ENCODE results near the gene VCPKMT.

GRCh38 chr14:50089208-50089607 is 27.2 kb downstream of the VCPKMT start:
- no peak for TF ChIP-seq CTCF (IDR thresholded peaks at IDR 0.05; ENCODE audit: low read depth, low read length, missing input control)
- no peak for TF ChIP-seq FOXA1 (IDR thresholded peaks at IDR 0.05)
- no peak for TF ChIP-seq TAF1 (conservative IDR thresholded peaks at IDR 0.05)
- TF ChIP-seq EGR1 (IDR thresholded peaks at IDR 0.05; ENCODE audit: low read depth in 2 of 2) = no peak
- TF ChIP-seq MAX (IDR thresholded peaks at IDR 0.05) = no peak
- TF ChIP-seq GABPA (IDR thresholded peaks at IDR 0.05 in 1 of 2, conservative IDR thresholded peaks at IDR 0.05 in 1 of 2) = no peak
- TF ChIP-seq ZBTB33 (IDR thresholded peaks at IDR 0.05) = no peak
- no peak for TF ChIP-seq RAD21 (IDR thresholded peaks at IDR 0.05)
- TF ChIP-seq JUND (IDR thresholded peaks at IDR 0.05) = no peak
- TF ChIP-seq SP1 (IDR thresholded peaks at IDR 0.05) = no peak
- TF ChIP-seq ATF3 (IDR thresholded peaks at IDR 0.05) = no peak

All from liver (tissue), 3 donors.